Liver (tissue), 9 donors: ENCODE measurements around the gene SLC17A7. TPM values are rescaled to one million over a fixed set of nuclear protein-coding genes. Genes with fewer than 3 reads are reported as not detected.

ENCODE experiments used
- DNase-seq: peaks from one replicate; pipeline ENCODE4 v3.0.0-alpha.2; 2017; ENCODE audit warnings: low spot score
- H3K27ac ChIP-seq, 2 donors: one replicate each; pipeline ENCODE4 v1.7.0; 2013; ENCODE audit warnings: inconsistent platforms in 2 of 2, low read length in 2 of 2, control low read depth in 1 of 2, low read depth in 1 of 2, mild to moderate bottlenecking in 1 of 2
- H3K27me3 ChIP-seq, 4 donors: one replicate each; pipeline versions ENCODE4 v1.6.1 to v1.7.0; 2013; ENCODE audit warnings: low read length in 3 of 4, inconsistent platforms in 1 of 4, mild to moderate bottlenecking in 1 of 4, moderate library complexity in 1 of 4; ENCODE audit not compliant: control insufficient read depth in 4 of 4, insufficient read depth in 4 of 4
- H3K36me3 ChIP-seq, 4 donors: one replicate each; pipeline versions ENCODE4 v1.6.1 to v1.7.0; 2013; ENCODE audit warnings: low read length in 3 of 4, mild to moderate bottlenecking in 3 of 4, low read depth in 1 of 4, moderate library complexity in 1 of 4; ENCODE audit not compliant: control insufficient read depth in 4 of 4, insufficient read depth in 3 of 4
- H3K4me1 ChIP-seq, 4 donors: one replicate each; pipeline versions ENCODE4 v1.6.1 to v1.7.0; 2013; ENCODE audit warnings: low read length in 3 of 4, mild to moderate bottlenecking in 3 of 4, moderate library complexity in 1 of 4; ENCODE audit not compliant: control insufficient read depth in 4 of 4, insufficient read depth in 4 of 4
- H3K4me3 ChIP-seq, 3 donors: one replicate each; pipeline versions ENCODE4 v1.6.1 to v1.7.0; 2013; ENCODE audit warnings: low read length in 3 of 3, control low read depth in 1 of 3, low read depth in 1 of 3, mild to moderate bottlenecking in 1 of 3
- H3K9ac ChIP-seq, 2 donors: one replicate each; pipeline ENCODE4 v1.7.0; 2013; ENCODE audit warnings: low read length in 2 of 2, mild to moderate bottlenecking in 2 of 2, moderate library complexity in 2 of 2, control low read depth in 1 of 2, low read depth in 1 of 2
- H3K9me3 ChIP-seq, 4 donors: one replicate each; pipeline versions ENCODE4 v1.6.1 to v1.7.0; 2013; ENCODE audit warnings: low read length in 3 of 4; ENCODE audit not compliant: control insufficient read depth in 4 of 4
- ATF3 ChIP-seq: IDR thresholded peaks from 2 replicates; pipeline ENCODE4 v1.6.1; 2016; ENCODE audit warnings: antibody characterized with exemption
- CTCF ChIP-seq: fragments of 150-350 bp; IDR thresholded peaks from 2 replicates; pipeline ENCODE4 v1.5.1; 2017; ENCODE audit warnings: improper control_type of control experiment, low read depth, low read length; ENCODE audit not compliant: missing input control
- EGR1 ChIP-seq, 2 donors: IDR thresholded peaks; 2 replicates each; pipeline ENCODE4 v1.6.1; 2016 to 2018; ENCODE audit warnings: antibody characterized with exemption in 2 of 2, low read depth in 2 of 2
- FOXA1 ChIP-seq: IDR thresholded peaks from 2 replicates; pipeline ENCODE4 v1.6.1; 2016; ENCODE audit warnings: antibody characterized with exemption
- FOXA2 ChIP-seq: IDR thresholded peaks from 2 replicates; pipeline ENCODE4 v1.6.1; 2016; ENCODE audit warnings: antibody characterized with exemption
- GABPA ChIP-seq, 2 donors: IDR thresholded peaks in 1 of 2; conservative IDR thresholded peaks in 1 of 2; 2 replicates each; pipeline ENCODE4 v1.6.1; 2016; ENCODE audit warnings: antibody characterized with exemption in 2 of 2, mild to moderate bottlenecking in 1 of 2, moderate library complexity in 1 of 2
- HNF4A ChIP-seq, 2 donors: conservative IDR thresholded peaks; 2 replicates each; pipeline ENCODE4 v1.6.1; 2016; ENCODE audit warnings: antibody characterized with exemption in 2 of 2, mild to moderate bottlenecking in 2 of 2
- HNF4G ChIP-seq: IDR thresholded peaks from 2 replicates; pipeline ENCODE4 v1.6.1; 2016; ENCODE audit warnings: antibody characterized with exemption
- JUND ChIP-seq, 2 donors: IDR thresholded peaks; 2 replicates each; pipeline ENCODE4 v1.6.1; 2016; ENCODE audit warnings: antibody characterized with exemption in 2 of 2
- RAD21 ChIP-seq, 2 donors: IDR thresholded peaks; 2 replicates each; pipeline ENCODE4 v1.6.1; 2016; ENCODE audit warnings: antibody characterized with exemption in 2 of 2, mild to moderate bottlenecking in 2 of 2
- RXRA ChIP-seq, 2 donors: IDR thresholded peaks; 2 replicates each; pipeline ENCODE4 v1.6.1; 2017 to 2018; ENCODE audit warnings: antibody characterized with exemption in 2 of 2, mild to moderate bottlenecking in 1 of 2
- SP1 ChIP-seq: IDR thresholded peaks from 2 replicates; pipeline ENCODE4 v1.6.1; 2018; ENCODE audit warnings: antibody characterized with exemption, mild to moderate bottlenecking
- TAF1 ChIP-seq: conservative IDR thresholded peaks from 2 replicates; pipeline ENCODE4 v1.6.1; 2016; ENCODE audit warnings: antibody characterized with exemption, mild to moderate bottlenecking
- YY1 ChIP-seq: IDR thresholded peaks from 2 replicates; pipeline ENCODE4 v1.6.1; 2016; ENCODE audit warnings: antibody characterized with exemption, mild to moderate bottlenecking
- ZBTB33 ChIP-seq: IDR thresholded peaks from 2 replicates; pipeline ENCODE4 v1.6.1; 2016; ENCODE audit warnings: antibody characterized with exemption
- WGBS: extraction: QIAGEN DNeasy Blood & Tissue Kit; methylation state at CpG from one replicate; pipeline ENCODE4 v1.1.7; 2013; 5-methylcytosine and 5-hydroxymethylcytosine counted together
- polyA plus RNA-seq, 2 donors: library from polyadenylated mRNA; stranded (reverse) in 1 of 2; unstranded in 1 of 2; fragments of 200-250 nt in 1 of 2; fragments of >200 nt in 1 of 2; fragmentation: Nextera tagmentation in 1 of 2; extraction: Ambion mirVana in 1 of 2; gene quantifications; one replicate each; pipeline versions ENCODE4 v1.2.1 to v1.2.3, GENCODE V29; 2013 to 2015
- total RNA-seq, 2 donors: library from RNA; depleted of rRNA; stranded (reverse); fragments of >200 nt; gene quantifications; one replicate each; pipeline ENCODE4 v1.2.3, GENCODE V29; 2014
- TF ChIP-seq, protein P1 (sequence below): IDR thresholded peaks from 2 replicates; pipeline ENCODE4 v1.6.1; 2016; ENCODE audit warnings: antibody characterized with exemption
- donor health status: healthy.
- donor health status: healthy.
- donor health status: healthy.
- donor health status: healthy.
- donor health status: healthy.

The SLC17A7 gene
- total and polyA plus RNA-seq, 4 donors = 0.06 to 0.08 TPM; not detected in 2

GRCh38 chr19:49423071-49423984, 18.0 kb downstream of the SLC17A7 start, which contains the start of gene PTH2:
PTH2 (minus strand) TSS chr19:49423441; CDS start chr19:49423339, 102 bp downstream.
- no peak within 1 kb of the TSS for H3K9ac ChIP-seq

DNA sequence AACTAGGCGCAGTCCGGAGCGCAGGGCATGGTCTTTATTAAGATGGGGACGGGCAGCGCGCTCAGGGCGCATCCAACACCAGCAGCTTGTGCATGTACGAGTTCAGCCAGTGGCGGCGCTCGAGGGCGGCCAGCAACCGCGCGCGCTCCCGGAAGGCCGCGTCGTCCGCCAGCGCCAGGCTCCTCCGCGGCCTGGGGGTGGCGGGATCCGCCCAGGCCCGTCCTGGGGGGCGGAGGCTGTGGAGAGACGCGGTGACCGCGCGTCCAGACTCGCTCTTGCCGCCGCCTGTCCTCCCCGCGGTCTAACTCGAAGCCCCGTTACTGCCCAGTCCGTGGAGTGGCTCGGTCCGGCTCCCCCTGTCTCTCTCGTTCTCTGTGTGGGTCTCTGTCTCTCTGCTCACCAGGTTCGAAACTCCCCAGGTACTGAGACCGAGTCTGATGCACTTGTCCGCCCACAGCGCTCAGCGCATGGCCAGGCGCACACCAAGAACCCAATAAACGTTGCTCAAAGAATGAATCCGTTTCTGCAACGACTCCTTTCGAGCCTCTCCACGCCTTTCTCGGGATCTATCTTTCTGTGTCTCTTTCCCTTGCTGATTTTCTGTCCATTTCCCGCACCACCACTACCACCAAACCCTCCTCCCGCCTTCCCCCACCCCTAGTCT, 18.8 kb downstream of the SLC17A7 start:
- Histone ChIP-seq H3K27me3 (peaks cover 6 to 33% (median 18%) of the 10 kb centered on the region in 4 donors), H3K4me3 (no peak overlapping the region), H3K9me3 (no peaks in the 10 kb centered on the region), H3K27ac (no peak overlapping the region), H3K36me3 (no peaks in the 10 kb centered on the region), H3K9ac (no peak overlapping the region), H3K4me1 (peaks cover 5 to 11% (median 7%) of the 10 kb centered on the region in 4 donors)
- whole genome bisulfite sequencing = 6% methylated on average over 58 of the region's 58 CpGs
- no peak for DNase-seq
- TF ChIP-seq TAF1 (no peak), CTCF (peak; percentile 7)

More at GRCh38 chr19:49423071-49423984, 18.0 kb downstream of the SLC17A7 start, which contains the start of gene PTH2:
- H3K4me3 ChIP-seq = no peak within 1 kb of the TSS
- H3K36me3 ChIP-seq = no peaks in the 10 kb centered on the region
- peaks cover 5 to 11% (median 8%) of the 10 kb centered on the region in 4 donors for H3K4me1 ChIP-seq
- H3K9me3 ChIP-seq = no peaks in the 10 kb centered on the region
- no peak for TF ChIP-seq RAD21 (IDR thresholded peaks at IDR 0.05)
- no peak for TF ChIP-seq ZBTB33
- TF ChIP-seq YY1 = no peak
- no peak for TF ChIP-seq FOXA1
- no peak for TF ChIP-seq TAF1
- no peak for TF ChIP-seq RXRA (IDR thresholded peaks at IDR 0.05)
- TF ChIP-seq JUND (IDR thresholded peaks at IDR 0.05) = no peak
- no peak for TF ChIP-seq GABPA (IDR thresholded peaks at IDR 0.05 in 1 of 2, conservative IDR thresholded peaks at IDR 0.05 in 1 of 2)
- no peak for TF ChIP-seq FOXA2
- no peak for TF ChIP-seq HNF4G
- TF ChIP-seq ATF3 = no peak
- no peak for TF ChIP-seq HNF4A (conservative IDR thresholded peaks at IDR 0.05)
- TF ChIP-seq, protein P1, sequence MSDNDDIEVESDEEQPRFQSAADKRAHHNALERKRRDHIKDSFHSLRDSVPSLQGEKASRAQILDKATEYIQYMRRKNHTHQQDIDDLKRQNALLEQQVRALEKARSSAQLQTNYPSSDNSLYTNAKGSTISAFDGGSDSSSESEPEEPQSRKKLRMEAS = no peak
- TF ChIP-seq EGR1 (IDR thresholded peaks at IDR 0.05; ENCODE audit: low read depth in 2 of 2) = no peak
- no peak for TF ChIP-seq SP1
- peaks cover 6 to 33% (median 18%) of the 10 kb centered on the region in 4 donors for H3K27me3 ChIP-seq
- no peak within 1 kb of the TSS for H3K27ac ChIP-seq
- 10% methylated on average over 42 of the region's 42 CpGs for WGBS
- DNase-seq = no peak
